8988T (cell line): ENCODE results near the gene APOA1.
"Not testable (repeated sequence)": the region's sequence is repeated elsewhere in the genome, so short reads cannot be mapped to it uniquely, and the experiment has no call there.

Source experiments
- DNase-seq: peaks from one replicate; pipeline ENCODE4 v3.0.0; 2011

Gene APOA1

GRCh38 chr11:116811194-116811593 is 26.2 kb downstream of the APOA1 start:
- DNase-seq, result no peak

DNA sequence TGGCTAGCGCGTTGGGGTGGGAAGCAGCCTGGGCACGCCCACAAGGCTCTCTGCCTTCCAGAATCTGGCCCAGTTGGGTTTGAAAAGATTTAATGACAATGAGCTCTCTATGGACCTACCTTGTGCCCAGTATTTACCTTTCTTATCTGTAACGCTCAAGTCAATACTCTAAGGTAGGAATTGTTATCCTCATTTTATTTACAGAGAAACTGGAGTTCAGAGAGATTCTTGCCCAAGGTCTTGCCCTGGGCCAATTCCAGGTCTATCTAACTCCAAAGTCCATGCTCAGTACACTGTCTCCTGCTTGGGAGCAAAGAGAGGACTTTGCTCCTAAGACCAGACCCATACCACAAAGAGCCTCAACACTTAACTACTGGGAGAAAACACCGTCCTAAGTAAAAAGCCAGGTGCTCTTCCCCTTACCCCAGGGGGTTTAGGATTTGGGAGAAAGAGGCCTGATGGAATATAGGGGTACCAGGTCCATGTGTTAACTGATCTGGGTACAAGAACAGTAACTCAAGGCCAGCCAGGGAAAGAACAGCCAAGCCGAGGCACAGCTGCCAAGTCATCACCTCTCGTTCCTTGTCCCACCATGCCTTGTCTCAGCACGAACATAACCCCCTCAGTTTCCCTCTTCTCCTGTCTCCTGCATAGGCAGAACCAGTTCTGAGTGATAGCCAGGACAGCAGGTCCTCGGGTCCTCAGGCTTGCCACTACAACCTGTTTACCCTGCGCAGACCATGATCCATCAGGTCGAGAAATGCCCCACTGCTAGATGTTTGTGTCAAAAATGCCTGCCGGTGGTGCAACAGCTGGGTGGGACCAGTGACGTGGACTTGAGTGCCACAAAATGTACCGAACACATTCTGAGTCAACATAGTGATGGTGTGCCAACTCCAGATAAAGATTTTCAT is 28.9 kb downstream of the APOA1 start:
- DNase-seq, result no peak

GRCh38 chr11:116807601-116808261 is 29.7 kb downstream of the APOA1 start:
- DNase-seq, result no peak

DNA sequence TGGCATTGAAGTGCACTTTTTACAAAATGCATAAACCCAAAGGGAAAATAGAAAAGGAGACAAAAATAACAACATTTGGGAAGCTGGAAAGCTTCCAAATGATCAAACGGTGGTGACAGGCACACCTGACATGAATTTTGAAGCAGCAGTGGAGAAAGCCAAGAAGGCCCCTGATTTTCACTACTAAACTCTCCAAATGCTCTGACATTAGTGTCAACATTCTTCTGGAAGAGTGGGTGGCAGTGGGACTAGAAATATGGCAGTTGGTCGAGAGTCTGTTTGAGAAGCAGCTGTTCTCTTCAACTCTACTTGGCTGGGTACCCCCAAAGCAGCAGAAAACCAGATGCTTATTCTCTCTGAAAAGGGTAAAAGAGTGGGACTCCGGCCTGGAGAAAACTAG is 33.4 kb downstream of the APOA1 start:
- no peak for DNase-seq

DNA sequence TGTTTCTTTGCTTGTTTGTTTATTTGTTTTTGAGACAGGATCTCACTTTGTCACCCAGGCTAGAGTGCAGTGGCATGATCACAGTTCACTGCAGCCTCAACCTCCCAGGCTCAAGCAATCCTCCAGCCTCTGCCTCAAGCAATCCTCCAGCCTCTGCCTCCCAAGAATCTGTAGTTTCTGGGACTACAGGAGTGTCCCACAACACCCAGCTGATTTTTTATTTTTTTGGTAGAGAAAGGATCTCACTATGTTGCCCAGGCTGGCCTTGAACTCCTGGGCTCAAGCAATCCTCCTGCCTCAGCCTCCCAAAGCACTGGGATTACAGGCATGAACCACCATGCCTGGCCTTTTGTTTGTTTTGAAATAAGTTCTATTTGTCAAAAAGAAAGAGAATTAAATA is 35.8 kb downstream of the APOA1 start:
- DNase-seq, result not testable (repeated sequence)

- no peak for DNase-seq
Measured at GRCh38 chr11:116800610-116801009, 36.8 kb downstream of the APOA1 start.

GRCh38 chr11:116798368-116798767 is 39.1 kb downstream of the APOA1 start:
- DNase-seq, result no peak

- no peak for DNase-seq
Measured at GRCh38 chr11:116797816-116798215, 39.6 kb downstream of the APOA1 start.

- DNase-seq, result no peak
Measured at GRCh38 chr11:116796548-116796947, 40.9 kb downstream of the APOA1 start.

- DNase-seq, result no peak
Measured at GRCh38 chr11:116794851-116795250, 42.6 kb downstream of the APOA1 start.

DNA sequence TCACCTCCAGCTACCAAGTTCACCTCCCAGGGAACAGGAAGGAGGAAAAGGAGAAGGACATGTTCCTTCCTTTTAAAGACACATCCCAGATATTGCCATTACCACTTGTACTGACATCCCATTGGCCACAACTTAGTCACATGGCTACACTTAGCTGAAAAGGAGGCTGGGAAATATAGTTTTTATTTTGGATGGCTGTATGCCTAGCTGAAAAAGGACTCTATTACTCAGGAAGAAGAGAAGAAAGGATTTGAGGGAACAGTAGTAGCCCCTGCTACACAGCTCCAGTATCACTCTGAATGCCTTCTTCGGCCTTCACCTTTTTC is 43.7 kb downstream of the APOA1 start:
- DNase-seq, result no peak

DNA sequence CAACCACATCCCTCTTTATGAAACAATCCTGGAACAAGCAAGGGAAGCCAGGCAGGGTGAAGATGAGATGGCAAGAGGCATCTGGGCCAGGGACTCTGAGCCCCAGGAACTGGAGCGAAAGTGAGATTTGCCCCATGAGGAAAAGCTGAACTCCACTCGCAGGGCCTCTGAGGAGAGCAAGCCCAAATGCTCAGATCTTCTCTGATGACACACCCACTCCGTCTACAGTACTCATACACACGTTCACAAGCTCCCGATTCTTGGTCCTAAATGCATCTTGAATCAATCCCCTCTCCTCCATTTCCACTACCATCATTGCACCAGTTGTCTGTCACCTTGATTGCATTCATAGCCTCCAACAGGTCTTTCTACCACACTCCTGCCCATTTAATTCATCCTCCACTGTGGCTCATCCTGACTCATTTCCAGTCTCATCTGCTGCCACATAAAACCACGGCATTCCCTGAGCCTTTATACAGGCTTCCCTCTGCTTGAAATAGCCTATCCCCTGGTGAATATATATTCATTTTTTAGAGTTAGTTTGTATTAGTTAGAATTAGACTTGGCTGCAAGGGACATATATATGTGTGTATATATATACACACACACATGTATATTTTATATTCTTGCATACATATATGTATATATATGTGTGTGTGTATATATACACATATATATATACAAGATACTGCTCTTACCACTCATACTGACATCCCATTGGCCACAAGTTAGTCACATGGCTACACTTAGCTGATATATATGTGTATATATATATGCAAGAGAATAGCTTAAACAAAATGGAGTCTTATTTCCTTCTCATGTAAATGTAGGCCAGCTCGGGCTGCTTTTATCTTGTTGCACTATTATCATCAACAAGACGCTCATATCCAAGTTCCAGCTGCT is 44.3 kb downstream of the APOA1 start:
- DNase-seq, result peak; percentile 62

- DNase-seq, result no peak
Measured at GRCh38 chr11:116792144-116792868, 45.1 kb downstream of the APOA1 start.

DNA sequence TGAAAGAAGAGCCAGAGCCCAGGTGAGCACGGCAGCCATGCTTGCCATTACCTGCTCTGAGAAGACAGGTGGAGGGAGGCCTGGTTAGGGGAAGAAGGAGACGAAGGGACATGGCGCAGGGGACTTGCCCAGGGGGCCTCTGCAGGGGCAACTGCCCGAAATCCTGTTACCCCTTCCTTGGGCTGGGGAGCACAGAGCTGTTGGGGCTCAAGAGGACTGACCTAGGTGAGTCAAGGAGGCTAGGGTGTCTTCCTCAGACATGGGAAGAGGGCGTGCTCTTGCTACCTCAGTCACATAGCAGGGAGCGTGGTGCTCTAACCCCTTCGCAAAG is 45.6 kb downstream of the APOA1 start, which contains the start of gene APOA5:
TSS of gene APOA5 (minus strand) at position 67 of the 331 bp plus-strand sequence. CDS start at position 48, 19 bp downstream.
- DNase-seq, result no peak

- peak; percentile 96 for DNase-seq
Measured at GRCh38 chr11:116791002-116791812, 46.2 kb downstream of the APOA1 start.

GRCh38 chr11:116790167-116791001 is 47.0 kb downstream of the APOA1 start:
- DNase-seq, result no peak

- no peak for DNase-seq
Measured at GRCh38 chr11:116788975-116789374, 48.4 kb downstream of the APOA1 start.

DNA sequence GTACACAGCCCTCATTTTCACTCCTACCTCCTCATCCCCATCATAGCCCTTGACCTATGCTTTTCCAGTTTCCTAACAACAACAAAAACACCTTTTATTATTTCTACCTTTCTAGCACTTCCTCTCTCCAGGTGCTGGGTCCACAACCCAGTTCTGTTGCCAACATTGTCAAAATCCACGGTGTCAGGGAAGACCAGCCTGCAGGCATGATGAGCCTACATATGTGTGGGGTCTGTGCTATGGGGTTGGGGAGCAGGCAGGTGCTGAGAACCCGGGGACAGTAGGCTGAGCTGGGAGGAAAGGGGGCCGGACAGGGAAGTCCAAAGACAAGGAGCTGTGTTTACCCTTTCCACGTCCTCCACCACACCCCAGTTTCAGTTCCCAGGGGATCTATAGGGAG is 48.9 kb downstream of the APOA1 start:
- DNase-seq, result no peak

- DNase-seq, result peak; percentile 91
Measured at GRCh38 chr11:116787786-116788486, 49.5 kb downstream of the APOA1 start, which contains the start of gene ZPR1. Gene ZPR1 (minus strand): TSS chr11:116788023. CDS start chr11:116787990, 33 bp downstream.

DNA sequence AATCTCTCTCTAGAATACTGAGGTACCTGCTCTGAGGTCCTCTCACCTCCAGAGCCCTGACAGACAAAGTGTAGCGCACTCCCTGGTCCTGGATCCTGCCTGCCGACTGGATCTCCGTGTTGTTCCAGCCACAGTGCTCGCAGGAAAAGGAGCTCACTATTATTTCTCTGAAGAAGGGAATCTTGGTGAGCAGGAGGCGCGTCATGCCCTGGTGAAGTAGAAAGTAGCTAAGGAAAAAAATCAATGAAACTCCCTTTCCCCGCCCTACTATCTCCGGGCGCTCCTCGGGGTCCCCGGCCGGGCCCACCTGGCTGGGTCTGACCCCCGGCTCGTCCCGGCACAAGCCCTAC is 50.0 kb downstream of the APOA1 start:
- DNase-seq, result no peak
